Muscle of leg (tissue), 11 donors: ENCODE data around the gene PID1. TPM values are rescaled to one million over a fixed set of nuclear protein-coding genes. Genes with fewer than 3 reads are reported as not detected.
A peak's percentile ranks its signal among the peaks of the same experiment; 100 is the strongest.

ENCODE experiments used
- DNase-seq: peaks from one replicate; pipeline ENCODE4 v3.0.0; 2013
- H3K27ac ChIP-seq: one replicate; pipeline ENCODE4 v1.5.1; 2013; ENCODE audit warnings: mild to moderate bottlenecking, low read length, control low read depth
- H3K27me3 ChIP-seq: one replicate; pipeline ENCODE4 v1.6.1; 2013; ENCODE audit warnings: low read length; ENCODE audit not compliant: control insufficient read depth, insufficient read depth
- H3K36me3 ChIP-seq: one replicate; pipeline ENCODE4 v1.6.1; 2013; ENCODE audit warnings: low read length; ENCODE audit not compliant: control insufficient read depth, insufficient read depth
- H3K4me1 ChIP-seq: one replicate; pipeline ENCODE4 v1.6.1; 2013; ENCODE audit warnings: low read length; ENCODE audit not compliant: control insufficient read depth, insufficient read depth
- H3K4me3 ChIP-seq: one replicate; pipeline ENCODE4 v1.5.1; 2013; ENCODE audit warnings: low read length, control low read depth
- H3K9me3 ChIP-seq: replicated peaks from 2 replicates; pipeline ENCODE4 v1.6.1; 2013; ENCODE audit warnings: low read depth, low read length; ENCODE audit not compliant: control insufficient read depth
- WGBS: methylation state at CpG from one replicate; pipeline ENCODE4 v1.1.5; 2013; ENCODE audit warnings: missing lambda C conversion rate; ENCODE audit not compliant: insufficient coverage; 5-methylcytosine and 5-hydroxymethylcytosine counted together
- polyA plus RNA-seq, 8 donors: library from polyadenylated mRNA; unstranded; fragments of 120-200 nt; gene quantifications; one replicate each; pipeline versions ENCODE4 v1.2.1 to v1.2.3, GENCODE V29; 2013; ENCODE audit warnings: inconsistent platforms in 1 of 8, low replicate concordance in 1 of 8; ENCODE audit not compliant: insufficient read length in 8 of 8, insufficient read depth in 1 of 8
- total RNA-seq: library from RNA; stranded (reverse); fragments of 120-200 nt; gene quantifications from one replicate; pipeline ENCODE4 v1.2.4, GENCODE V29; 2013

The PID1 gene
- total and polyA plus RNA-seq, 9 donors: 15.6 to 32.8 (median 28.4) TPM

GRCh38 chr2:229107601-229108000 lies 163.5 kb downstream of the PID1 start:
- no peak overlapping the region for H3K4me3 ChIP-seq
- 74% methylated on average over 3 of the region's 7 CpGs for WGBS
- H3K27me3 ChIP-seq: no peaks in the 10 kb centered on the region

GRCh38 chr2:229104974-229105387 lies 166.1 kb downstream of the PID1 start:
- 47% methylated on average over 3 of the region's 7 CpGs for WGBS

More at GRCh38 chr2:229107601-229108000, 163.5 kb downstream of the PID1 start:
- no peak for DNase-seq
- no peaks in the 10 kb centered on the region for H3K9me3 ChIP-seq
- H3K4me1 ChIP-seq: peaks cover 2% of the 10 kb centered on the region
- no peaks in the 10 kb centered on the region for H3K36me3 ChIP-seq
- no peak overlapping the region for H3K27ac ChIP-seq

GRCh38 chr2:229104025-229104424 lies 167.1 kb downstream of the PID1 start:
- no CpG with 5 or more reads among the region's 3 CpGs for WGBS
- DNase-seq: no peak
- Histone ChIP-seq H3K27ac (no peak overlapping the region), H3K27me3 (no peaks in the 10 kb centered on the region), H3K4me3 (no peak overlapping the region), H3K36me3 (no peaks in the 10 kb centered on the region), H3K4me1 (no peaks in the 10 kb centered on the region), H3K9me3 (no peaks in the 10 kb centered on the region)

More at GRCh38 chr2:229104974-229105387, 166.1 kb downstream of the PID1 start:
- Histone ChIP-seq H3K27ac (no peak overlapping the region), H3K36me3 (no peaks in the 10 kb centered on the region), H3K4me3 (no peak overlapping the region), H3K9me3 (no peaks in the 10 kb centered on the region), H3K4me1 (peaks cover 2% of the 10 kb centered on the region), H3K27me3 (no peaks in the 10 kb centered on the region)
- no peak for DNase-seq

GRCh38 chr2:229101314-229101713 lies 169.8 kb downstream of the PID1 start:
- no peaks in the 10 kb centered on the region for H3K36me3 ChIP-seq
- H3K27ac ChIP-seq: no peak overlapping the region
- H3K27me3 ChIP-seq: no peaks in the 10 kb centered on the region
- WGBS: no CpG with 5 or more reads among the region's 1 CpG
- no peak overlapping the region for H3K4me3 ChIP-seq
- H3K4me1 ChIP-seq: no peaks in the 10 kb centered on the region
- H3K9me3 ChIP-seq: no peaks in the 10 kb centered on the region
- no peak for DNase-seq

GRCh38 chr2:229099231-229099630 lies 171.9 kb downstream of the PID1 start:
- no CpG with 5 or more reads among the region's 1 CpG for WGBS
- Histone ChIP-seq H3K4me3 (no peak overlapping the region), H3K27me3 (no peaks in the 10 kb centered on the region), H3K27ac (no peak overlapping the region), H3K36me3 (no peaks in the 10 kb centered on the region), H3K4me1 (no peaks in the 10 kb centered on the region), H3K9me3 (no peaks in the 10 kb centered on the region)
- DNase-seq: no peak

GRCh38 chr2:229098801-229099200 lies 172.3 kb downstream of the PID1 start:
- peak; percentile 51 for DNase-seq
- no peaks in the 10 kb centered on the region for H3K4me1 ChIP-seq
- no peak overlapping the region for H3K4me3 ChIP-seq
- no peaks in the 10 kb centered on the region for H3K9me3 ChIP-seq
- H3K27me3 ChIP-seq: no peaks in the 10 kb centered on the region
- H3K36me3 ChIP-seq: no peaks in the 10 kb centered on the region
- WGBS: no CpG with 5 or more reads among the region's 6 CpGs
- H3K27ac ChIP-seq: no peak overlapping the region

GRCh38 chr2:229096409-229097066 lies 174.5 kb downstream of the PID1 start:
- no peaks in the 10 kb centered on the region for H3K4me1 ChIP-seq
- H3K27me3 ChIP-seq: no peaks in the 10 kb centered on the region
- H3K4me3 ChIP-seq: no peak overlapping the region
- no peaks in the 10 kb centered on the region for H3K36me3 ChIP-seq
- no peaks in the 10 kb centered on the region for H3K9me3 ChIP-seq
- no CpG with 5 or more reads among the region's 4 CpGs for WGBS
- H3K27ac ChIP-seq: no peak overlapping the region
- DNase-seq: no peak

- Histone ChIP-seq H3K4me3 (no peak overlapping the region), H3K4me1 (no peaks in the 10 kb centered on the region), H3K27ac (no peak overlapping the region), H3K27me3 (no peaks in the 10 kb centered on the region), H3K9me3 (no peaks in the 10 kb centered on the region), H3K36me3 (no peaks in the 10 kb centered on the region)
- no CpG with 5 or more reads among the region's 1 CpG for WGBS
- no peak for DNase-seq
Observed at GRCh38 chr2:229095472-229095871, 175.6 kb downstream of the PID1 start.

- no CpG with 5 or more reads among the region's 2 CpGs for WGBS
- DNase-seq: no peak
- Histone ChIP-seq H3K4me1 (peaks cover 3% of the 10 kb centered on the region), H3K4me3 (no peak overlapping the region), H3K9me3 (no peaks in the 10 kb centered on the region), H3K36me3 (no peaks in the 10 kb centered on the region), H3K27ac (no peak overlapping the region), H3K27me3 (no peaks in the 10 kb centered on the region)
Observed at GRCh38 chr2:229090225-229090624, 180.9 kb downstream of the PID1 start.

- DNase-seq: no peak
- Histone ChIP-seq H3K27me3 (no peaks in the 10 kb centered on the region), H3K4me1 (peaks cover 3% of the 10 kb centered on the region), H3K27ac (no peak overlapping the region), H3K9me3 (no peaks in the 10 kb centered on the region), H3K4me3 (no peak overlapping the region), H3K36me3 (no peaks in the 10 kb centered on the region)
- 33% methylated on average over 2 of the region's 3 CpGs for WGBS
Observed at GRCh38 chr2:229089776-229090175, 181.3 kb downstream of the PID1 start.
